Measurements from ENCODE around the gene ATG14.

- TF ChIP-seq EZH2phosphoT487 (IDR thresholded peaks at IDR 0.05; ENCODE audit: borderline replicate concordance, low read depth, low read length) (no peak), CTCF (conservative IDR thresholded peaks at IDR 0.05; ENCODE audit: low read length) (no peak)
These were observed 42.8 kb upstream of the ATG14 start for GRCh38 chr14:55454264-55455002.

All from OCI-LY7 (cell line).